ENCODE data around the gene KRT26. TPM values are rescaled to one million over a fixed set of nuclear protein-coding genes. Genes with fewer than 3 reads are reported as not detected.

KRT26 gene
- total and polyA plus RNA-seq, 2 of the 8 experiments (the other 6 are each of a cell fraction or from before 2014, with no cell fraction given): not detected

DNA sequence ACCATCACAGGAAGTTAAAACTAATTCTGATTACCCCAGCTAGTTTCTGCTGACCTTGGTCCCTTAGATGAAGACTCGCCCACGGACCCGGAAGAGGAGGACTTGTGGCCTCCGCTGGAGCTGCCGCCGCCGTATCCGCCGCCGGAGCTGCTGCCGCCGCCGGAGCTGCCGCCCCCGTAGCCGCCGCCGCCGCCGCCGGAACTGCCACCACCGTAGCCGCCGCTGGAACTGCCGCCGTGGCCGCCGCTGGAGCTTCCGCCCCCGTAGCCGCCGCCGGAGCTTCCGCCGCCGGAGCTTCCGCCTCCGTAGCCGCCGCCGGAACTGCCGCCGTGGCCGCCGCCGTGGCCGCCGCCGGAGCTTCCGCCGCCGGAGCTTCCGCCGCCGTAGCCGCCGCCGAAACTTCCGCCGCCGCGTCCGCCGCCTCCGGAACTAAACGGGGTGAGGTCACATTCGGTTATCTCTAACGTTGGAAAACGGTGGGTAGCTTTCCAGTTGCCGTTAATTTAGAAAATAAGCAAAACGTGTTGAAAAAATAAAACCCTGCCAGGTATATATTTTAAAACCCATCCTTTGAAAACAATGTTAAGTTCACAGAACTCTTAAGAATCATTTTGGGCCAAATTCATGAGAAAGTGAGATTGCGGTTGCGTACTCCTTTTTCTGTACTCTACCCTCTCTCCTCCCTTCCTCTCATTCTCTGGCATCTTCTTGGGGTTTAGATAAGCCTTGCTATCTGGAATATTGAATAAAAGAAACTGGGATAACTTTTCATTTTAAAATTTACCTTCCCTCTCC is 46.9 kb upstream of the KRT26 start (continued):
- no peak for TF ChIP-seq SIN3A (conservative IDR thresholded peaks at IDR 0.05 in 1 of 2, IDR thresholded peaks at IDR 0.05 in 1 of 2; ENCODE audit: low read depth in 1 of 2, low read length in 2 of 2)
- no peak for TF ChIP-seq JUND (IDR thresholded peaks at IDR 0.05; ENCODE audit: low read length)
- peak in 1 of 2 experiments; percentile 94; a peak in 2 of 3 replicates for TF ChIP-seq EP300 (IDR thresholded peaks at IDR 0.05; ENCODE audit: borderline replicate concordance in 1 of 2, low read depth in 2 of 2, low read length in 2 of 2)
- no peak for TF ChIP-seq YY1 (IDR thresholded peaks at IDR 0.05; ENCODE audit: low read depth, low read length)
- TF ChIP-seq HDAC2 (IDR thresholded peaks at IDR 0.05; ENCODE audit: borderline replicate concordance in 1 of 2, low read depth in 2 of 2, low read length in 2 of 2): no peak
- no peak for TF ChIP-seq BACH1 (IDR thresholded peaks at IDR 0.05; ENCODE audit: low read length)
- TF ChIP-seq, protein P1, sequence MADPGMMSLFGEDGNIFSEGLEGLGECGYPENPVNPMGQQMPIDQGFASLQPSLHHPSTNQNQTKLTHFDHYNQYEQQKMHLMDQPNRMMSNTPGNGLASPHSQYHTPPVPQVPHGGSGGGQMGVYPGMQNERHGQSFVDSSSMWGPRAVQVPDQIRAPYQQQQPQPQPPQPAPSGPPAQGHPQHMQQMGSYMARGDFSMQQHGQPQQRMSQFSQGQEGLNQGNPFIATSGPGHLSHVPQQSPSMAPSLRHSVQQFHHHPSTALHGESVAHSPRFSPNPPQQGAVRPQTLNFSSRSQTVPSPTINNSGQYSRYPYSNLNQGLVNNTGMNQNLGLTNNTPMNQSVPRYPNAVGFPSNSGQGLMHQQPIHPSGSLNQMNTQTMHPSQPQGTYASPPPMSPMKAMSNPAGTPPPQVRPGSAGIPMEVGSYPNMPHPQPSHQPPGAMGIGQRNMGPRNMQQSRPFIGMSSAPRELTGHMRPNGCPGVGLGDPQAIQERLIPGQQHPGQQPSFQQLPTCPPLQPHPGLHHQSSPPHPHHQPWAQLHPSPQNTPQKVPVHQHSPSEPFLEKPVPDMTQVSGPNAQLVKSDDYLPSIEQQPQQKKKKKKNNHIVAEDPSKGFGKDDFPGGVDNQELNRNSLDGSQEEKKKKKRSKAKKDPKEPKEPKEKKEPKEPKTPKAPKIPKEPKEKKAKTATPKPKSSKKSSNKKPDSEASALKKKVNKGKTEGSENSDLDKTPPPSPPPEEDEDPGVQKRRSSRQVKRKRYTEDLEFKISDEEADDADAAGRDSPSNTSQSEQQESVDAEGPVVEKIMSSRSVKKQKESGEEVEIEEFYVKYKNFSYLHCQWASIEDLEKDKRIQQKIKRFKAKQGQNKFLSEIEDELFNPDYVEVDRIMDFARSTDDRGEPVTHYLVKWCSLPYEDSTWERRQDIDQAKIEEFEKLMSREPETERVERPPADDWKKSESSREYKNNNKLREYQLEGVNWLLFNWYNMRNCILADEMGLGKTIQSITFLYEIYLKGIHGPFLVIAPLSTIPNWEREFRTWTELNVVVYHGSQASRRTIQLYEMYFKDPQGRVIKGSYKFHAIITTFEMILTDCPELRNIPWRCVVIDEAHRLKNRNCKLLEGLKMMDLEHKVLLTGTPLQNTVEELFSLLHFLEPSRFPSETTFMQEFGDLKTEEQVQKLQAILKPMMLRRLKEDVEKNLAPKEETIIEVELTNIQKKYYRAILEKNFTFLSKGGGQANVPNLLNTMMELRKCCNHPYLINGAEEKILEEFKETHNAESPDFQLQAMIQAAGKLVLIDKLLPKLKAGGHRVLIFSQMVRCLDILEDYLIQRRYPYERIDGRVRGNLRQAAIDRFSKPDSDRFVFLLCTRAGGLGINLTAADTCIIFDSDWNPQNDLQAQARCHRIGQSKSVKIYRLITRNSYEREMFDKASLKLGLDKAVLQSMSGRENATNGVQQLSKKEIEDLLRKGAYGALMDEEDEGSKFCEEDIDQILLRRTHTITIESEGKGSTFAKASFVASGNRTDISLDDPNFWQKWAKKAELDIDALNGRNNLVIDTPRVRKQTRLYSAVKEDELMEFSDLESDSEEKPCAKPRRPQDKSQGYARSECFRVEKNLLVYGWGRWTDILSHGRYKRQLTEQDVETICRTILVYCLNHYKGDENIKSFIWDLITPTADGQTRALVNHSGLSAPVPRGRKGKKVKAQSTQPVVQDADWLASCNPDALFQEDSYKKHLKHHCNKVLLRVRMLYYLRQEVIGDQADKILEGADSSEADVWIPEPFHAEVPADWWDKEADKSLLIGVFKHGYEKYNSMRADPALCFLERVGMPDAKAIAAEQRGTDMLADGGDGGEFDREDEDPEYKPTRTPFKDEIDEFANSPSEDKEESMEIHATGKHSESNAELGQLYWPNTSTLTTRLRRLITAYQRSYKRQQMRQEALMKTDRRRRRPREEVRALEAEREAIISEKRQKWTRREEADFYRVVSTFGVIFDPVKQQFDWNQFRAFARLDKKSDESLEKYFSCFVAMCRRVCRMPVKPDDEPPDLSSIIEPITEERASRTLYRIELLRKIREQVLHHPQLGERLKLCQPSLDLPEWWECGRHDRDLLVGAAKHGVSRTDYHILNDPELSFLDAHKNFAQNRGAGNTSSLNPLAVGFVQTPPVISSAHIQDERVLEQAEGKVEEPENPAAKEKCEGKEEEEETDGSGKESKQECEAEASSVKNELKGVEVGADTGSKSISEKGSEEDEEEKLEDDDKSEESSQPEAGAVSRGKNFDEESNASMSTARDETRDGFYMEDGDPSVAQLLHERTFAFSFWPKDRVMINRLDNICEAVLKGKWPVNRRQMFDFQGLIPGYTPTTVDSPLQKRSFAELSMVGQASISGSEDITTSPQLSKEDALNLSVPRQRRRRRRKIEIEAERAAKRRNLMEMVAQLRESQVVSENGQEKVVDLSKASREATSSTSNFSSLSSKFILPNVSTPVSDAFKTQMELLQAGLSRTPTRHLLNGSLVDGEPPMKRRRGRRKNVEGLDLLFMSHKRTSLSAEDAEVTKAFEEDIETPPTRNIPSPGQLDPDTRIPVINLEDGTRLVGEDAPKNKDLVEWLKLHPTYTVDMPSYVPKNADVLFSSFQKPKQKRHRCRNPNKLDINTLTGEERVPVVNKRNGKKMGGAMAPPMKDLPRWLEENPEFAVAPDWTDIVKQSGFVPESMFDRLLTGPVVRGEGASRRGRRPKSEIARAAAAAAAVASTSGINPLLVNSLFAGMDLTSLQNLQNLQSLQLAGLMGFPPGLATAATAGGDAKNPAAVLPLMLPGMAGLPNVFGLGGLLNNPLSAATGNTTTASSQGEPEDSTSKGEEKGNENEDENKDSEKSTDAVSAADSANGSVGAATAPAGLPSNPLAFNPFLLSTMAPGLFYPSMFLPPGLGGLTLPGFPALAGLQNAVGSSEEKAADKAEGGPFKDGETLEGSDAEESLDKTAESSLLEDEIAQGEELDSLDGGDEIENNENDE (IDR thresholded peaks at IDR 0.05; ENCODE audit: insufficient replicate concordance, low read length): no peak
- no peak for TF ChIP-seq SP2 (IDR thresholded peaks at IDR 0.05; ENCODE audit: low read length)
- peak; percentile 75 for TF ChIP-seq PHF8 (conservative IDR thresholded peaks at IDR 0.05; ENCODE audit: low read depth, low read length)
